Measurements from ENCODE around the gene SGCD.

DNA sequence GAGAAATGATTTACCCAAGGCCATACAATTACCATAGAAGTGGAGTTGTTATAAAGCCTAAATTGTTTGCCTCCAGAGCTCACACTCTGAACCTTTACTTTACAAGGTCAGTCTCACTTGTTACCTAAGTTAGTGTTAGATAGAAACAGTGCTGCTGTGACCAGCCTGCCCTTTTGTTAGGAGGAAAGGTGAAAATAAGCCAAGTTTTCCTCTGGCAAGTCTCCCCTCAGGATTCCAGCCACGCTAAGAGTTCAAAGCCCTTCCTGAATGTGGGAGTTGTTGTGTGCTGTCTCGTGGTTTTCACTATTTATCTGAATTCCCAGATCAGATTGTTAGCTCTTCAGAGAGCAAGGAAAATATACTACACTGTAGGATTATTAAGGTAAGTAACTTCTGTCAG, 260.0 kb downstream of the SGCD start:
- TF ChIP-seq, protein P1, sequence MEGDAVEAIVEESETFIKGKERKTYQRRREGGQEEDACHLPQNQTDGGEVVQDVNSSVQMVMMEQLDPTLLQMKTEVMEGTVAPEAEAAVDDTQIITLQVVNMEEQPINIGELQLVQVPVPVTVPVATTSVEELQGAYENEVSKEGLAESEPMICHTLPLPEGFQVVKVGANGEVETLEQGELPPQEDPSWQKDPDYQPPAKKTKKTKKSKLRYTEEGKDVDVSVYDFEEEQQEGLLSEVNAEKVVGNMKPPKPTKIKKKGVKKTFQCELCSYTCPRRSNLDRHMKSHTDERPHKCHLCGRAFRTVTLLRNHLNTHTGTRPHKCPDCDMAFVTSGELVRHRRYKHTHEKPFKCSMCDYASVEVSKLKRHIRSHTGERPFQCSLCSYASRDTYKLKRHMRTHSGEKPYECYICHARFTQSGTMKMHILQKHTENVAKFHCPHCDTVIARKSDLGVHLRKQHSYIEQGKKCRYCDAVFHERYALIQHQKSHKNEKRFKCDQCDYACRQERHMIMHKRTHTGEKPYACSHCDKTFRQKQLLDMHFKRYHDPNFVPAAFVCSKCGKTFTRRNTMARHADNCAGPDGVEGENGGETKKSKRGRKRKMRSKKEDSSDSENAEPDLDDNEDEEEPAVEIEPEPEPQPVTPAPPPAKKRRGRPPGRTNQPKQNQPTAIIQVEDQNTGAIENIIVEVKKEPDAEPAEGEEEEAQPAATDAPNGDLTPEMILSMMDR (IDR thresholded peaks at IDR 0.05): no peak
- TF ChIP-seq POLR2A (IDR thresholded peaks at IDR 0.05): no peak

All from uterus (tissue), 2 donors.